ENCODE measurements around the gene ZDHHC8. TPM values are rescaled to one million over a fixed set of nuclear protein-coding genes. Genes with fewer than 3 reads are reported as not detected.

The ZDHHC8 gene
- polyA plus RNA-seq, 1 donor (not counting 4 experiments of a cell fraction or from before 2014, with no cell fraction given): 16.0 TPM

GRCh38 chr22:20115691-20116375 lies 15.8 kb upstream of the ZDHHC8 start, which contains the start of gene RANBP1:
Gene RANBP1, plus strand, starts transcription at chr22:20116104. Its CDS starts 81 bp downstream, at chr22:20116185.
- H3K9ac ChIP-seq (ENCODE audit: control insufficient read depth, extremely low read depth, insufficient read depth, low read length): peak within 1 kb of the TSS; percentile 93
- H3K27me3 ChIP-seq (ENCODE audit: control insufficient read depth, extremely low read depth, insufficient read depth, low read length): no peaks in the 10 kb centered on the region
- H3K9me1 ChIP-seq (ENCODE audit: control insufficient read depth, extremely low read depth, insufficient read depth, low read length): no peaks in the 10 kb centered on the region
- DNase-seq (ENCODE audit: low read depth, low spot score) (no peak), FAIRE-seq (no peak)
- H3K36me3 ChIP-seq (ENCODE audit: control insufficient read depth in 2 of 2, extremely low read depth in 1 of 2, insufficient read depth in 2 of 2, low read length in 2 of 2): peaks cover 33 to 42% of the 10 kb centered on the region in 2 experiments
- TF ChIP-seq EZH2 (IDR thresholded peaks at IDR 0.05; ENCODE audit: low read length) (no peak), CTCF (optimal IDR thresholded peaks at IDR 0.05 in 1 of 3, IDR thresholded peaks at IDR 0.05 in 1 of 3, conservative IDR thresholded peaks at IDR 0.05 in 1 of 3; ENCODE audit: extremely low read depth in 1 of 3, insufficient read depth in 2 of 3, low read length in 3 of 3) (no peak)
- peak within 1 kb of the TSS; percentile 79 for H3K4me2 ChIP-seq (ENCODE audit: control insufficient read depth, extremely low read depth, insufficient read depth, low read depth, low read length)
- no peaks in the 10 kb centered on the region for H3K9me3 ChIP-seq (ENCODE audit: control insufficient read depth, low read depth, low read length)
- peak within 1 kb of the TSS; percentile 83 for H3K27ac ChIP-seq (ENCODE audit: control insufficient read depth, insufficient read depth, low read length)
- peaks cover 16% of the 10 kb centered on the region for H3K4me1 ChIP-seq (ENCODE audit: control insufficient read depth, extremely low read depth, insufficient read depth, low read length)
- peak within 1 kb of the TSS; percentile 72 to 88 (median 88) for H3K4me3 ChIP-seq (ENCODE audit: control insufficient read depth in 2 of 3, extremely low read depth in 1 of 3, insufficient read depth in 2 of 3, low read depth in 1 of 3, low read length in 3 of 3)
- dilution Hi-C loops (cut with MboI; ENCODE audit: extremely low pct_ligation_motif_present, low sequenced_read_pairs): no loop called here
- no peaks in the 10 kb centered on the region for H4K20me1 ChIP-seq (ENCODE audit: control insufficient read depth, extremely low read depth, insufficient read depth, low read length)
- peak within 1 kb of the TSS; percentile 77 for H2AFZ ChIP-seq (ENCODE audit: control insufficient read depth, low read length)
- peaks cover 66% of the 10 kb centered on the region for H3K79me2 ChIP-seq (ENCODE audit: control insufficient read depth, insufficient read depth, low read length)

- Histone ChIP-seq H3K4me1 (ENCODE audit: control insufficient read depth, extremely low read depth, insufficient read depth, low read length) (peaks cover 16% of the 10 kb centered on the region), H4K20me1 (ENCODE audit: control insufficient read depth, extremely low read depth, insufficient read depth, low read length) (no peaks in the 10 kb centered on the region), H3K9me1 (ENCODE audit: control insufficient read depth, extremely low read depth, insufficient read depth, low read length) (no peaks in the 10 kb centered on the region), H3K9ac (ENCODE audit: control insufficient read depth, extremely low read depth, insufficient read depth, low read length) (peak overlapping the region; percentile 93), H2AFZ (ENCODE audit: control insufficient read depth, low read length) (peak overlapping the region; percentile 77), H3K36me3 (ENCODE audit: control insufficient read depth in 2 of 2, extremely low read depth in 1 of 2, insufficient read depth in 2 of 2, low read length in 2 of 2) (peaks cover 30 to 35% of the 10 kb centered on the region in 2 experiments), H3K79me2 (ENCODE audit: control insufficient read depth, insufficient read depth, low read length) (peaks cover 72% of the 10 kb centered on the region), H3K9me3 (ENCODE audit: control insufficient read depth, low read depth, low read length) (no peaks in the 10 kb centered on the region), H3K27ac (ENCODE audit: control insufficient read depth, insufficient read depth, low read length) (peak overlapping the region; percentile 83), H3K4me3 (ENCODE audit: control insufficient read depth in 2 of 3, extremely low read depth in 1 of 3, insufficient read depth in 2 of 3, low read depth in 1 of 3, low read length in 3 of 3) (peak overlapping the region; percentile 72 to 88 (median 88)), H3K27me3 (ENCODE audit: control insufficient read depth, extremely low read depth, insufficient read depth, low read length) (no peaks in the 10 kb centered on the region), H3K4me2 (ENCODE audit: control insufficient read depth, extremely low read depth, insufficient read depth, low read depth, low read length) (peak overlapping the region; percentile 79)
- DNase-seq (ENCODE audit: low read depth, low spot score) (no peak), FAIRE-seq (no peak)
- TF ChIP-seq CTCF (optimal IDR thresholded peaks at IDR 0.05 in 1 of 3, IDR thresholded peaks at IDR 0.05 in 1 of 3, conservative IDR thresholded peaks at IDR 0.05 in 1 of 3; ENCODE audit: extremely low read depth in 1 of 3, insufficient read depth in 2 of 3, low read length in 3 of 3) (no peak), EZH2 (IDR thresholded peaks at IDR 0.05; ENCODE audit: low read length) (no peak)
- dilution Hi-C loops (cut with MboI; ENCODE audit: extremely low pct_ligation_motif_present, low sequenced_read_pairs): no loop called here
Measured at GRCh38 chr22:20116376-20116950, 15.1 kb upstream of the ZDHHC8 start.
